ENCODE data around the gene CABLES2. TPM values are rescaled to one million over a fixed set of nuclear protein-coding genes. Genes with fewer than 3 reads are reported as not detected.

The CABLES2 gene
- total and polyA plus RNA-seq, 2 of the 4 experiments (the other 2 are of a cell fraction): 1.4 to 5.1 TPM

DNA sequence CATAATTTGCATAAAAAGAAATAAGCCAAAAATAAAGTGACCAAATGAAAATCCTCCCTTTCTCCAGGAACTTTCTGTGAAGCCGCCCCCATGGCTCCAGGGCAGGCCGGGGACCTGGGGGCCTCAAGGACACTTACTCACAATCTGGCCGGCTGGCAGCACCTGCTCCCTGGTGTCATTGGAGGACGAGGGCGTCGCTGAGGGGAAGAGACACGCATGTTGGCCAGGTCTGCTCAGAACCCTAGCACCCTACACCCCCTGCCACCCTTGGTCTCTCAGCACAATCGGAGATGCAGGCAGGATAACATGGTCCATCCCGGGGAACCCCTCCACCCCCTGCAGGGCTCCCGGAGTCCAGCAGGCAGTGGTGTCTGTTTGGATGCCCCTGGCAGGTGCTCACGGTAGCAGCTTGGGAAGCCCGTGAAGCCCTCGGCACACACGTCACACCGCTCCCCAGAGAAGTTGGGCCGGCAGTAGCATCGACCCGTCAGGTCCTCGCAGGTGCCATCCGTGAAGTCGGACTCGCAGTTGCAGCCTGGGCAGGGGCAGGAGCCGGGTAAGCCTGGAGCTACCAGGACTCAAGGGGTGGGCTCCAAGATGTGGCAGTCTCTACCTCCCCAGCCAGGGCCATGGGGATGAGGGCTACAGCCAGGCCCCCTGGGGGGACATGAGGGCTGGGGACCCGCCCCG, 61.3 kb downstream of the CABLES2 start:
- intact Hi-C loops (cut with micrococcal nuclease) (no loop called here), in situ Hi-C loops (cut with MboI; ENCODE audit: low sequenced_read_pairs) (no loop called here), dilution Hi-C loops (cut with HindIII; ENCODE audit: low sequenced_read_pairs, unreplicated experiment) (no loop called here)
- H3K27ac ChIP-seq (ENCODE audit: insufficient read depth, low read length): no peak overlapping the region
- H3K9me3 ChIP-seq (ENCODE audit: control insufficient read depth, insufficient read depth, low read length): peaks cover 2% of the 10 kb centered on the region
- H3K27me3 ChIP-seq (ENCODE audit: control insufficient read depth, insufficient read depth, low read length): no peaks in the 10 kb centered on the region
- no peak overlapping the region for H2BK20ac ChIP-seq (ENCODE audit: low read depth, low read length)
- no peak overlapping the region for H2BK5ac ChIP-seq (ENCODE audit: low read depth, low read length, poor library complexity, severe bottlenecking)
- WGBS, 2 experiments (ENCODE audit: extremely low coverage in 2 of 2, insufficient read length in 1 of 2): 86% methylated on average over 7 of the region's 25 CpGs; no CpG with 5 or more reads in 1 of the 2 experiments
- DNase-seq: no peak
- no peak overlapping the region for H2AFZ ChIP-seq (replicated peaks; ENCODE audit: low read length, poor library complexity)
- no peak overlapping the region for H2AK9ac ChIP-seq (replicated peaks; ENCODE audit: low read depth, low read length, poor library complexity)
- H3K18ac ChIP-seq (ENCODE audit: low read depth, low read length): no peak overlapping the region
- H3K56ac ChIP-seq (ENCODE audit: extremely low read depth, insufficient read depth, low read length): no peak overlapping the region
- H3K36me3 ChIP-seq (ENCODE audit: control insufficient read depth, insufficient read depth, low read length): peaks cover 4% of the 10 kb centered on the region; the same call in 1 of the 2 replicates
- no peak overlapping the region for H3K4me3 ChIP-seq (ENCODE audit: insufficient read depth, low read depth, low read length)
- no peaks in the 10 kb centered on the region for H3K79me1 ChIP-seq (ENCODE audit: low read depth in 1 of 2, low read length in 2 of 2)
- BruUV-seq (replicated peaks): no TSS peak
- peaks cover 2% of the 10 kb centered on the region; the same call in 1 of the 2 replicates for H3K9me1 ChIP-seq (ENCODE audit: insufficient read depth, low read length)
- H2AK5ac ChIP-seq (ENCODE audit: low read depth, low read length): no peak overlapping the region; the same call in 1 of the 2 replicates
- H3K4me2 ChIP-seq (ENCODE audit: low read depth, low read length): no peak overlapping the region
- H4K91ac ChIP-seq (ENCODE audit: insufficient read depth, low read depth, low read length): no peak overlapping the region
- no peak overlapping the region for H3K9ac ChIP-seq (ENCODE audit: low read depth, low read length)
- no peaks in the 10 kb centered on the region for H4K20me1 ChIP-seq (ENCODE audit: insufficient read depth, low read length)
- H2BK15ac ChIP-seq (ENCODE audit: low read depth, low read length): no peak overlapping the region
- POLR2A ChIA-PET (ENCODE audit: unreplicated experiment): no interaction called here
- CTCF ChIA-PET: no interaction called here
- no peak for TF ChIP-seq MAZ (IDR thresholded peaks at IDR 0.05; ENCODE audit: borderline replicate concordance, low read depth, low read length)
- no peak overlapping the region for H2BK120ac ChIP-seq (ENCODE audit: low read depth, low read length)
- no peak overlapping the region for H3K23ac ChIP-seq (ENCODE audit: low read depth, low read length)
- no peak overlapping the region for H4K5ac ChIP-seq (ENCODE audit: low read depth, low read length)
- ATAC-seq (ENCODE audit: low read depth): no peak
- H3K14ac ChIP-seq (replicated peaks; ENCODE audit: low read depth, low read length): no peak overlapping the region
- H3K4ac ChIP-seq (ENCODE audit: low read depth, low read length): no peak overlapping the region
- H4K8ac ChIP-seq (ENCODE audit: low read depth in 2 of 2, low read length in 2 of 2): no peak overlapping the region
- H3K4me1 ChIP-seq (ENCODE audit: control insufficient read depth, insufficient read depth, low read length): no peaks in the 10 kb centered on the region; the same call in 1 of the 2 replicates

Data from IMR-90 (cell line).